Spleen (tissue), 7 donors: ENCODE measurements around the gene TFB1M.

Experiments
- POLR2A ChIP-seq, 3 donors: fragments of 450-650 bp; IDR thresholded peaks; one replicate each; pipeline ENCODE4 v1.5.1; 2017; ENCODE audit warnings: antibody characterized with exemption in 3 of 3, mild to moderate bottlenecking in 1 of 3
- TF ChIP-seq, protein P1 (sequence below), 11 experiments: fragments of 200-600 bp in 7 of 11; fragments of 450-650 bp in 4 of 11; sonication (generic) in 4 of 11; IDR thresholded peaks in 8 of 11; conservative IDR thresholded peaks in 3 of 11; 1 replicate in 7 of 11; 2 replicates in 4 of 11; pipeline versions ENCODE4 v1.4.0 to v1.8.0; 2016 to 2021; ENCODE audit warnings: antibody characterized with exemption in 11 of 11, inconsistent platforms in 4 of 11, mild to moderate bottlenecking in 1 of 11
- donor health status: DM: no; HTN: no; CAD: no; lungs with moderate emphysema.
- donor health status: DM: no; HTN: no; CAD: no.
- donor health status: DM: no; HTN: no; CAD: no.

DNA sequence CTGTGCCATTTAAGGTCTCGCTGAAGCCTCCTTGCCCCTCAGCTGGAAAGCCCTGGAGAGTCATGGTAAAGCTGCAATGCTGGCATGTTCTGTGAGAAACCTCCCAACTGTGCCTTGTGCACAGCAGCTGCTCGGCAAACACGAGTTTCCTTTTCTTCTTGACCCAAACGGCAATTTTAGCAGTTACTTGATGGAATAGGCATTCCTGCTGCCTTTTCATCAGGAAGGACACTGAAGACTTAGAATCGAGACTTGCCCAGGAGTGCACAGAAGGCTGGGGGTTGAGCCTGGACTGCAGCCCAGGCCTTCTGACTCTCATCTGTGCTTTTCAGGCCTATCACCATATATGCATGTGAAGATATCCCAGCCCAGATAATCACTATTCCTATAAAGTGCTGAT is 79.2 kb downstream of the TFB1M start:
- TF ChIP-seq, protein P1, sequence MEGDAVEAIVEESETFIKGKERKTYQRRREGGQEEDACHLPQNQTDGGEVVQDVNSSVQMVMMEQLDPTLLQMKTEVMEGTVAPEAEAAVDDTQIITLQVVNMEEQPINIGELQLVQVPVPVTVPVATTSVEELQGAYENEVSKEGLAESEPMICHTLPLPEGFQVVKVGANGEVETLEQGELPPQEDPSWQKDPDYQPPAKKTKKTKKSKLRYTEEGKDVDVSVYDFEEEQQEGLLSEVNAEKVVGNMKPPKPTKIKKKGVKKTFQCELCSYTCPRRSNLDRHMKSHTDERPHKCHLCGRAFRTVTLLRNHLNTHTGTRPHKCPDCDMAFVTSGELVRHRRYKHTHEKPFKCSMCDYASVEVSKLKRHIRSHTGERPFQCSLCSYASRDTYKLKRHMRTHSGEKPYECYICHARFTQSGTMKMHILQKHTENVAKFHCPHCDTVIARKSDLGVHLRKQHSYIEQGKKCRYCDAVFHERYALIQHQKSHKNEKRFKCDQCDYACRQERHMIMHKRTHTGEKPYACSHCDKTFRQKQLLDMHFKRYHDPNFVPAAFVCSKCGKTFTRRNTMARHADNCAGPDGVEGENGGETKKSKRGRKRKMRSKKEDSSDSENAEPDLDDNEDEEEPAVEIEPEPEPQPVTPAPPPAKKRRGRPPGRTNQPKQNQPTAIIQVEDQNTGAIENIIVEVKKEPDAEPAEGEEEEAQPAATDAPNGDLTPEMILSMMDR (IDR thresholded peaks at IDR 0.05 in 8 of 11, conservative IDR thresholded peaks at IDR 0.05 in 3 of 11): no peak
- TF ChIP-seq POLR2A (IDR thresholded peaks at IDR 0.05): no peak
